HG02571 (cell line): ENCODE measurements around the gene COQ5.

ENCODE experiments used
- ATAC-seq: cut with Tn5 transposase; IDR thresholded peaks from one replicate; pipeline ENCODE4 v1.9.1; 2021; ENCODE audit warnings: mild to moderate bottlenecking, moderate library complexity; ENCODE audit not compliant: unreplicated experiment

Gene COQ5

GRCh38 chr12:120460157-120460556, 68.8 kb downstream of the COQ5 start:
- no peak for ATAC-seq

- no peak for ATAC-seq
Measured at GRCh38 chr12:120457133-120457532, 71.8 kb downstream of the COQ5 start.

- ATAC-seq: no peak
Measured at GRCh38 chr12:120455302-120455701, 73.7 kb downstream of the COQ5 start.

GRCh38 chr12:120453977-120454376, 75.0 kb downstream of the COQ5 start:
- ATAC-seq: no peak
